SHP77 treated with DMSO at 0.1 percent for 48 hours (cell line): ENCODE measurements around the gene HPCAL4.

Experiments
- DNase-seq: peaks from one replicate; lab custom pipeline; 2025; lab: John Stamatoyannopoulos, UW

The HPCAL4 gene

DNA sequence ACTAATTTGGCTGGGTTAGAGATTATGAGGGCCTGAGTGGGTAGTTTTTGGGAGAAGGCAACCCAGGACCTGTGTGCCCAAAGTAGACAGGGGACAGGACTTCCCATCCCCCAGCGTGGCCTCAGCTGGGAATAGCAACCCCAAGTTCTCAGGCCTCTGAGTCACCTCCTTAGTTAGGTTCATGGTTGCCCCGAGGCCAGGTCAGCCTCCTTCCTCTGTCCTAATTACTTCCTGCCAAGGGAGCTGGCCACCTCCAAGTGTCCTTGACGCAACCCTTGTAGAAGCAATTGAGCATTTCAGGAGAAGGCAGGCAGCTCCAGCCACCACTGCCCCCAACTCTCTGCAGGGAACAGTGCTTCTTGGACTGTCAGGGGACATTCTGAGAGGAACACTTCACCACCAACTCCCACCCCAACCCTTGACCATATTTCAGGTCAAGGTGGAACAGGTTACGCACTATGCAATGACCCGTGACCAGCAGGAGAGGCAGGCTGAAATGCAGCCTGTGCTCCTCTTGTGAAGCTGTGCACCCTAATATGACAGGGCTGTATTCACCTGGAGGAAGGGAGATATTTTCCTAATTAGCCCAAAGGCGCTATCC lies 14.2 kb downstream of the HPCAL4 start:
- DNase-seq: no peak

DNA sequence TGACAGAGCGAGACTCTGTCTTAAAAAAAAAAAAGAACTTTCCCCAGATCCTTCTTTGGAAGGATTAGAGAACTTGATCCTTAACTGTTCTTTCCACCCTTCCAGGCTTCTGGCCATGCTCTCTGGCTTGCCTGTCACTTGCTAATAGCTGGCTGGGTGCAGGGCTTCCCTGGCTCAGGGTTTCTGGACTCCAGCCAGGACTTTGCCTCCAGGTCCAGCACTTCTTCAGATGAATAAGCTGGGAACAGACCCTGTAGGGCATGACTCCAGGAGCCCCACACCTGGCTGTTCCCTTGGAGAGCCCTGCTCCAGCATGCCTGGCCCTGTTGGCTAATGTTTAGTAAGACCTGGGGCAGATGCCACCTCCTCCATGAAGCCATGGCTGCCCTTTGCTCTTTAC lies 16.0 kb downstream of the HPCAL4 start:
- no peak for DNase-seq

DNA sequence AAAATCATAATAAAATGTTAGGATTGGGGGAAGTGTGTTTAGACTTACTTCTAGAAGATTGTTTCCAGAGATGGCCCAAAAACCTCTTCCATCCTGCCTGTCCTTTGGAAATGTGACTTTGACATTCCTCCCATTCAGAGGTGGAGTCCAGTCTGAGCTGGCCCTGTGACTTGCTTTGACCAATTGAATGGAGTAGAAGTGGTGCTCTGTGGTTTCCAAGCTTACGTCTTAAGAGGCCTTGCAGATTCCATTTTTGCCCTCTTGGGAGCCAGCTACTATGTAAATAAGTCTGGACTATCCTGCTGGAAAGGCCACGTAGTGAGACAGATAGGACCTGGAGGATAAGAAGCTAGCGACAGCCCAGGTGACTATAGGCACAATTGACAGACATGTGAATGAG lies 18.0 kb downstream of the HPCAL4 start:
- no peak for DNase-seq

DNA sequence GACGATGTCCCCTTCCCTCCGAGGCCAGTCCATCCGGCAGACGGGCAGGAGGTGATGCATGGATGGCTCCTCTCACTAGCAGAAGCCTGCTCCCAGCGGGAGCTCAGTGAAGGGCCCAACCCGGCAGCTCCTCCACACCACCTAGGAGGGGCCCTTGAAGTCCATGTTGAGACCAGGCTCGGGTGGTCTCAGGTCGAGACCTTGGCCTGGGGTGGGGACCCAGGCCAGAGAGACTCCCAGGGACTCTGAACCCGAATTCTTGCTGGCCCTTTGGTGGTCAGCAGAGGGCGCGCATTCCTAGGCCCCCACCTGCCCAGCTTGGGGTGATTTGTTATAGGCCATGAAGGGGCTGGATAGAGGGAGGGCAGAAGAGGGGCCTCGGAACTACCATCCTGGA lies 18.7 kb downstream of the HPCAL4 start:
- no peak for DNase-seq

DNA sequence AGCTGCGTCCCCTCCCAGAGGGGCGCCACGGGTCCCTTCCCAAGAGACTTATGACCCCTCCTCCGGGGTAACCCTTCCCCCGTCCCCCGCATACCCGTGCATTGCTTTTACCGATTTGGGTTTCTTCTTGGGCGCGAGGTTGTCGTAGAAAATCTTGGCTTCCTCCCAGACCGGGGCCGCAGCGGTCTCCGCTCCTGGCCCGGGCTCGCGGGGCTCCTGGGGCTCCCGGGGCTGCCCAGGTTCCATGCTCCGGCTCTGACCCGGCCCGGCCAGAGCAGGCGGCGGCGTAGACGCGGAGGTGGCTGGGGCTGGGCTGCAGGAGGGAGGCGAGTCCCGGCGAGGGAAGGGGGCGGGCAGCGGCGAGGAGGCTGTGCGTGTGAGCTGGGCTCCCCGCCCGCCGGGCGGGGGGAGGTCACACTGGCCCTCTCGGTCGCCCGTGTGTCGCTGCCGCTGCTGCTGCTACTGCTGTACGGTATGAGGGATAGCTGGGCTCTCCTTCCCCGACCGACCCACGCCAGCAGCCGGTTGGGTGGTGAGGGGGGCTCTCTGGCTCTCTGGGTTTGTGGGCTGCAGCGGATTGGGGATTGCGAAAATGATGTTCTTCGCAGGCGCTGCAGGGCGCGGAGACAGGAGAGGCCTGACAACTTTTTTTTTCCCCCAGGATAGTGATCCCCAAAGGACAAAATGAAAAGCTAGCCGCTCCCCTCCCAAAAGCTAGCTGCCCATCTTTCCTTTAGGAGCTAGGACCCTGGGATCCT lies 19.3 kb downstream of the HPCAL4 start, which contains the start of gene NT5C1A:
TSS of gene NT5C1A (minus strand) at position 315 of the 758 bp plus-strand sequence. CDS start at position 246, 69 bp downstream.
- DNase-seq: no peak

DNA sequence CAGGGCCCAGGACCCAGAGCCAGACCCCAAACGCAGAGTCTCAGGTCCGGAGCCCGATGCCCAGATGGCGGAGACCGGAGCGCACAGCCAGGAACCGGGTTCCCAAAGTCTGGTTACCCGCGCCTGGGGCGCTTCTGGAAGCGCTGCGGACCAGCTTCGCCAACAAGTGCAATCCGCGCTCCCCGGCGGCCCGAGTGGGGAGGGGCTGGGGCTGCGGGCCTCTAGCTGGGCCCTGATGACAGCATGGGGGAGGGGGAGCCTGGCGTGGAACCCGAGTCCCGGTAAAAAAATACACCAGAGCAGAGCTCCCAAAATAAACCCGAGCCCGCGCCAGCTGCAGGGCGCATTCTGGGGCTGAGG lies 19.8 kb downstream of the HPCAL4 start:
- no peak for DNase-seq

DNA sequence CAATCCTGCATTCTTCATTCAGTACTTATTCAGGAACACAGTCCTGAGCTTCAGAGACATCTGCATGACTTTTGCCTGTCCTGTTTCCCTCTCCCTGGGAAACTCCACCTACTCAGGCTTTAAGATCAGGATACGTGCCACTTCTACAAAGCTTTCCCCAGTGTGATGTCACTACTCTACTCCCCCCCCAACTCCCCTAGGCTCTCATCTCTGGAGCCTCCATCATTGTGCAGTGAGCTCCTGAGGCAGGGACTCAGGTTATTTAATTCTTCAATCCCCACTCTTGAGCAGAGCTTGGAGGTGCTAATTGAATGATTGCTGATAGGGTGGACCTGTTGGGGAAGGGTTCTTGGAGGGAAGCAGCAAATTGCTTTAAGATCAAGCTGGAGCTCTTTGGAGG lies 20.5 kb downstream of the HPCAL4 start:
- DNase-seq: no peak

DNA sequence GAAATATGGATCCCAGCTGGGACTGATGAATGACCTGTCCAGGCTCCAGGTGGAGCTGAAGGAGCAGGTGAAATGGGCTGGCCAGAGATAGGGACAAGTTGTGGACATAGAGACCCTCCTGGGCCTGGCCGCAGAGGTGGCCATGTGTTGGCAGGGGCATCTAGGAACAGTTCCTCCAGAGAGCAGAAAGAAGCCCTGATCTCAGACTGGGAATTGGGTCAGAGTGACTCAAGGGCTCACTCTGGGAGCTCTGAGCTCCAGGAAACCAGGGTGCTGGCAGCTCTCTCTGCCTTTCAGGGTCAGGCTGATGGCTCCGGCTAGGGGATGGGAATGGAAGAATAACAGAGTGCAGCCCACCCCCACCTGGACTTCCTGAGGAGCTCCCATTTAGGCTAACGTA lies 22.3 kb downstream of the HPCAL4 start:
- DNase-seq: no peak

DNA sequence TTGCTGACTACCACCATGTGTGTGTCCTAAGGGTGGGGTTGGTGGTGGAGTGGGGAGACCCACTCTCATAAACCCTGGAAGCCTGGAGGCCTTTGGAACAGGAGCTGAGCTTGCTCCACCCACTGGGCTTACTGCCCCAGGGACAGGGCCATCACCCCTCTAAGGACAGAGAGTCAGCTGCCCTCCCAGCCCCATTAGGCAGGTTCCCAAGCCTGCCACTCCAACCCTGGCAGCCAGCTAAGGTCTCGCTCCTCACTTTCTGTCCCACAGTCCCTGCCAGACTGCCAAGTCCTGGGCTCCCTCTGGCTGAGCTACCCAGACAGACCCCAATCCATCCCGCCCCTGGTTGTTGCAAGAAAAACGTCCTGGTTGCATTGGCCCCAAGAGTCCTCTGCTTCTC lies 23.1 kb downstream of the HPCAL4 start:
- no peak for DNase-seq

DNA sequence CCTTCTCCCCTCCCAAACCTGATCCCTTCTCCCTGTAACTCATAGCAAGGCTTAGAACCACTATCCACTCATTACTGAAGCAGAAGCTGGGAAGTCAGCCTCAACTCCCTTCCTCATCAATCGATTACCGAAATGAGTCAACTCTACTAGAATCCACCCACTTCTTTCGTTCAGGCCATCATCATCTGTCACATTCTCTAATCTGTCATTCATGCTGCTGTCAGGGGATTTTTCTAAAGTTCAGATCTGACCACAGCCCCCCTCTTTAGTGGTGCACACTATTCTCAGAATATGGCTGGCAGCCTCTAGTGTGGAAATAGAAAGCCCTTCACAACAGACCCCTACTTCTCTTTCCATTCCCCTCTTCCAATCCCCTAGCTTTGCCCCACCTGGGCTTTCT lies 24.5 kb downstream of the HPCAL4 start:
- DNase-seq: no peak

DNA sequence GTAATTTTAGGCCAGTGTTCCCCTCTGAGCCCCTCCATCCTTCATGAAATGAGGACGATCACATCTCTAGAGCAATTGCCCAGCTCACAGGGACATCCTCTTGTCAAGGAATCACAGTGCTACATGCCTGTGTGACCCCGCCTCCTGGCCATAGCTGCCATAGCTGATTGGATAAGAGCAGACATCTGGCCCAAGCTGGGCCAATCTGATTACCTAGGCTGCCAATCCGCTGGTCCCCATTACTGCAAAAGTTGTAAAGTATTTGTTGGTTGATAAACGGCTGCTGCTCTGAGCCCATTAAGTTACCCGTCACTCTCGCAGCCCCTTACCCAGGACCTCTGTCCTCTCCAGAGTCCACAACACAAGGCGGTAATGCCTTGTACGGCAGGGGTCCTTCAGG lies 27.7 kb downstream of the HPCAL4 start:
- DNase-seq: no peak

DNA sequence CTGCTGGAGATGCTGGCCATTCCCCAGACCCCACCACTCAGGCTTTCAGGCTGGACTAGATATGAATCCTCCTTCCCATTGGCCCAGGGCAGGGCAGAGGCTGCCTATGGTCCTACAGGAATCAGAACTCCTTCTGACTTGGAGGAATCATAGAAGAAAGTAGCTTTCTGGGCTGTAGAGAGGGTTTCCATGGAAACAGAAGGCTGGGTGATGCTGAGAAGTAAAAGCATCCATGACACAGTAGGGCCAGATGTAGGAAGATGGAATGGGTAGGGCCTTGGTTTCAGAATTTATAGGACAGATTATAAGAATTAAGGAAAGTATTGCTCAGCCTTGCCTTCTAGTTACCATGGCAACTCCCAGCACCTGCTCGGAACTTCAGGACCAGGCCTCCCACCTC lies 28.4 kb downstream of the HPCAL4 start:
- no peak for DNase-seq

DNA sequence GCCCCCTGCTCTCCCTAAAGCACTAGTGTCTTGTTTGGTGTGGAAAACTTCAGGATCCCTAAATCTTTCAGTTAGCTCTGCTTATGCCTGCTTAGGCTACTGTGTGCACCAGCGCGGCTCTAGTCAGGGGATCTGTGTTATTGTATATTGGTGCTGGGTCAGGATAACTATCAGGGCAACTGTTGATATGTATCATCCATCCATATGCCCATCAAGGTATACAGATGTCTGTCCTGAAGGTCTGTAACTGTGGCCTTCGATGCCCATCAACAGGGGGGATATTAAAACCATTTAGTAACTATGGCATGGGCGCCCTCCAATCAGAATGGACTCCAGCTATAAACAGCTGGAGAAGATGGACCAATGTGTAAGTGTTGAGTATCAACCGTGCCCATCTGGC lies 31.7 kb downstream of the HPCAL4 start:
- DNase-seq: no peak

DNA sequence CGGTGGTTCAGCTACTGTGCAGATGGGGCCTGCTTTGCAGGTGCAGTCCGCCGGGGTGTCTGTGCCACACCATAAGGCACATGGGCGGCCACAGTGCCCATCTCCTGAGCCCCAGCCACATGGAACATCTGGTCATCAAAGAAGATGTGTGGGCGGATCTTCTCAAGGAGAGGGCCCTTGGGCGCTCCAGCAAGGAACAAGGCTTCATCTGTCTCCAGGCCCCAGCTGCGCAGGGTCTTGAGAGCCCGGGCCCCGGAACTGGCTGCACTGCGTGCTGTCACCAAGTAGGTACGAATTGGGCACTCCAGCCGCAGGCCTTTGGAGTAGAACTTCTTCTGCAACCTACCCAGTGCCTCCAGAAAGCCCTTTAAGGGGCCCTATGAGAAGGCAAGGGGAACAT lies 32.1 kb downstream of the HPCAL4 start:
- no peak for DNase-seq

DNA sequence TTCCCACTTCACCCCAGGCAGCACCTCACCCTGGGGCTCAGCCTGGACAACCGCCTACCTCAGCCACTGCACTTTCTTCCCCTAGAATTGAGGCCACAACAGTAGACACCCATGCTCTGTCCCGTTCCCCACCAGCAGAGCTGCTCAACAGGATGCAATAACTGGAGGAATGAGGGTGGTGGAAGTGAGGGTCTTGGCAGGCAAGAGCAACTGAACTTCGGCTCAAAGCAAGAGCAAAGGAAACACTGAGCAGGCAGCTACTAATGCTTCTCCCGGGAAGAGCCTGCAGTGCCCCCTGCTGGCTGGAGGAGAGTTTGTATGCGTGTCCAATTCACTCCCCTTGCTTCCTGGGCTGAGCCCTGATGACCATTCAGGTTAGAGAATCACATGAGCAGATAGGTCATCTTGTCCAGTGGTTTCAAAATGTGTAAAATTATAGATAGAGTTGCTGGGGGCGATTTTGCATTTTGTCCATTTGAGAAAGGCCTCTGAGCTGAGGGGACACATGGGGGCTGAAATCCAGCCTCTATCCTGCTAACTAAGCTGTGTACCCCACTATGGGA lies 33.2 kb downstream of the HPCAL4 start:
- DNase-seq: peak; percentile 47

DNA sequence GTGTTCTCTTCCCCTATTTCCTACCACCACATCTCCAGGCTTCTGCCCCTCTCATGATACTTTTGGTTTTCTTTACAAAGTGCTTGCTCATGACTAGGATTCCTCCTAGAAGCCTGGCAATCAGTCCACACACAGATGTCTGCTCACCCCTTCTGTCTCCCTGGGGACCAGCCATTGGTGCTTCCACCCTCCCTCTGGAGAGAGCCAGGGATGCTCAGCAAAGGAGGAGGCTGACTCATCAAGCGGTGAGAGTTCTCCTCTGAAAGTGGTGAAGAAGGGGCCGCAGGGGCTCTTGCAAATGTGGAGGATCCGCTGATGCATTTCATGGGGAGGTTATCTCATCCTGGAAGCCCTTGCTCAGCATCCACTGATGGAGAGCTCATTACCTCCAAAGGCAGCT lies 33.8 kb downstream of the HPCAL4 start:
- no peak for DNase-seq

DNA sequence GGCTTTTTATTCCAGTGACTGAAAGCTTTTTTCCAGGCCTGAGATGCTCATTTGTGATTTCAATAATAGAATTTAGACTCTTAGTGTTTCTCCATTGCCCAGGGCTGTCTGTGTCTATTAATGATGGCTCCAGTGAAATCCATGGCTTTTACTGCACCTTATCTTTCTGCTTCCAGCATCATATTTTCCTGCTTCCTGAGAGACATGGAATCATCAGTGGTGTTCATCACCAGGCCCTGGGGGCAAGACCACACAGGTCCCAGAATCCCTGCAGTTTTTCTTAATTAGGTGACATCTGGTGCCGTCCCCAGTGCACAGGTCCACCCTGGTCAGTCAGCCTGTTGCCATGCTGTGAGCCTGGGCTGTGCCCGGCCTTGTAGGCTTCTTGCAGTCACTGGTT lies 34.8 kb downstream of the HPCAL4 start:
- DNase-seq: no peak

DNA sequence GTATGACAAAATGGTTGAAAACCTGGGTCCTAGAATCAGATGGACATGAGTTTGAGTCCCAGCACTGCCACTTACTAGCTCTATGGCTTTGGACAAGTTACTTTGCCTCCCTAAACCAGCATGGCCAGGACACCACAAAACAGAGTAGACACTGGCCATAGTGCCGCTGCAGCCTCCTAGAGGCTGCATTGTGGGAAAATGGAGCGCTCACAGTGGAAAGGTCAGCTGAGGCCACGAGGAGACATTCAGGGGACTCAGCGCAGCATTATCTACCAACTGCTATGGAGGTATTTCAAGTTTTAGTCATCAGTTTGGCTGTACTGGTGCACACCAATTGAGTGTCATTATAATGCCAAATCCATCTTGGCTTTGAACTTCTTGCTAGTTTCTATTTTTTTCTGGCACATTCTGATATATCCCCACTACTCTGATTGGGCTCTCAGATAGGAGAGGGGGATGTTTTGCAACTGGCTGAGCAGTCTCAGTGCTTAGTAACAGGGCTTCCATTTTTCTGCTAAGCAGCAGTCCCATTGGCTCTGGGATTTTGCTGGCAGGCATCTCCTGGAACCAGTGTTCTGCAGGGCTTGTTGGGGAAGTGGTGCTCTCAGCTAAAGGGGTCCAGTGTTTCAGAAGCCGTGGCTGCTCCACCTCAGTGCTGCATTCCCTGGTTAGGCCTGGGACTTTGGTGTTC lies 35.5 kb downstream of the HPCAL4 start:
- DNase-seq: no peak

DNA sequence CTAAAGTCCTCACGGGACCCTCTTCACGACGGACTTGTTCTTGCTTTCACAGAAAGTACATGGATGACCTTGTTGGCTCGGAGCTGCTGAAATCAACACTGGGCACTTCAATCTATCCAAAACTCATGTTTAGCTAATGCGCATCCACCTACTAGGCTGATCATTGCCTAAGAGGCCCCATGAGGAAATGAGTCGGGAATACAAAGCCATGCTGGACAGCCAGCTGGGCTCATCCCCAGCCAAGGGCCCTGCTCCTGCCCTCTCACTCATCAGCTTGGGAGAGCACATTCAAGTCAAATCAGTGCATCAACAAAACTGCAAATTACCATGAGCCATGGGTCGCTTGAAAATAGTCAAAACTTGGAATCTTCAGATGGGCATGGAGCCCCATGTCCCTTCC lies 36.9 kb downstream of the HPCAL4 start:
- no peak for DNase-seq

DNA sequence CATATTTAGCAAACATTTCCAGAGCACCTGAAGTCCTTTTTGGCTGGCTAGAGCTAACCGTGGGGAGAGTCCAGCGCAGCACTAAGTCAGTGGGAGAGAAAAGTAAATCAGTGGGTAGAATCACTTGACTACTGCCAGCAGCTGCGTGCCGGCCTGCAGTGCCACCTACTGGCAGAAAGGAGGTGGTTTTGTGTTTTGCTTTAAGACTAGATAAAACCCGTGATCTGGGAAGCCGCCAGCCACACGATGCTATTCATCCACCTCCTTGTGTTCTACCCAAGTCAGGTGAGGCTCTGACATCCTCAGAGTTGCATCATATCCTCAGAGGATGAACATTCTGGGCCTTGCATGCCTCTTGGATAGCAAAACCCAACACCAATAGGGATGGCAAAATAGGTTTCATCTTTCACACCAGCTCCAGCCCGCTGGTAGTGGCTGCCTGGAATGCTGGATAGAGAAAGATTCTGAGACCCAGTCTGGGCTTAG lies 37.6 kb downstream of the HPCAL4 start:
- DNase-seq: peak; percentile 58

DNA sequence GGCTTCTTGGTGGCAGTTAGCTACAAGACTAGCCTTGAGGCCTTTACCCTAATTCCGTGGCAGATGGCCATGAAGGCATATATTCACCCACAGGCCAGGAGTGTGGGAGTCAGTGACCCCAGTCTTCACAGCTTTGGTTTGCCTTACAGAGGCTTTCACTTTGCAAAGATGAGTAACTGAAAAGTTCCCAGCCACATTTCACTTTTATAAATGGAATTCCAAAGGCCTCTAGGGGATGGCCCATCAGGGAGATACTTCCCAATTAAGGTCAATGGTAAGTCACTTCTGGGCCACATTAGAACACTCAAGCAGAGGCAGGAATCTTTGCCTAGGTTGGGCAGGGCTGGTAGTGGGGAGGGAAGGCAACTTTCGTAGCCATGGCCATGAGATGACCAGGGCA lies 38.7 kb downstream of the HPCAL4 start:
- DNase-seq: no peak

DNA sequence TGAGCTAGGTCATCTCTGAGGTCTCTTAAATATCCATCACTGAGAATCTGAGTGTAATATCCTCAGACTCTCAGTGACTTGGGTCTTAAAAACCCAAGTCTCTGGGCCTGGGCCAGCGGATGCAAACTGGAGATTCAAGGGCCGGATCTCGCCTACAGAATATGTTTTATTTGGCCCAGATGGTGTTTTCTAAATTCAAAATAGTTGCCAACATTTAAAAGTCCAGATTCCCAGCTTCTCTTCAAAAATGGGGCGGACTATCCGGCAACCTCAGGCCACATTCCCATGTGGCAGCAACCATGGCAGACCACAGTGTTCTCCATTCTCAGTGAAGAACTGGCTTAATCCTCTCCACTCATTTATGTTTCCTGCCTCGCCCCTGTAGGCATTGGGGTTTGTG lies 39.1 kb downstream of the HPCAL4 start:
- no peak for DNase-seq

DNA sequence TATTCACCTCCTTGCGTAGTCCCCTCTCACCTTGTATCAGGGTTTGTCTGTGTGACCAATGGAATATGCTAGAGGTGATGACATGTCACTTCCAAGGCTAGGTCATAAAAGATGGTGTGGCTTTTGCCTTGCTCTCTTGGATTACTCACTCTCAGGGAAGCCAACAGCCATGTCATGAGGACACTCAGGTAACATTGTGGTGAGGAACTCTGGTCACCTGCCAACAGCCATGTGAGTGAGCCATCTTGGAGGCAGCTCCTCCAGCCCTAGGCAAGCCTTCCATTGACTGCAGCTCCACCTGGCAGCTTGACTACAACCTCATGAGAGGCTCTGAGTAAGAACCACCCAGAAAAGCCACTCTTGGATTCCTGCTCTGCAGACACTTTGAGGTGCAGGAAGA lies 40.8 kb downstream of the HPCAL4 start:
- DNase-seq: no peak
